Measurements from ENCODE around the gene NLGN1.

DNA sequence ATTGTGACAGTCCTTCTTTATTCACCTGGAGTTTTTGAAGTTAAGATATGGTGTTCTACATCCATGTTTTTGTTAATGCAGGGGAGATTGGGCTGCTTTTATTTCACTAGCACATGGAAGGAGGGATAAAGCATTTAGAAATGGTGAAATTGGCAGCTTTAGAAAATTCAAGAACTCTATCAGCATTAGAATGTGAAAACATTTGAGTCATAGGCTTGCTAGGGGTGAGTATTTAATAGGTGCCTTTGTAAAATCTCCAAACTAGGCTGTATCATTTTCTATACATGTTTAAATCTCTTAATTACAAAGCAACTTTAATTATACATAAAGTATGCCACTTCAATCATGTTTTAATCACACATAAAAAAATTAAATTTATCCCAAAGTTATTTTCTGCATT is 12.9 kb downstream of the NLGN1 start:
- no peak for TF ChIP-seq CEBPB (IDR thresholded peaks at IDR 0.05; ENCODE audit: low read depth)
- no peak for TF ChIP-seq EZH2 (IDR thresholded peaks at IDR 0.05)
- TF ChIP-seq, protein P1, sequence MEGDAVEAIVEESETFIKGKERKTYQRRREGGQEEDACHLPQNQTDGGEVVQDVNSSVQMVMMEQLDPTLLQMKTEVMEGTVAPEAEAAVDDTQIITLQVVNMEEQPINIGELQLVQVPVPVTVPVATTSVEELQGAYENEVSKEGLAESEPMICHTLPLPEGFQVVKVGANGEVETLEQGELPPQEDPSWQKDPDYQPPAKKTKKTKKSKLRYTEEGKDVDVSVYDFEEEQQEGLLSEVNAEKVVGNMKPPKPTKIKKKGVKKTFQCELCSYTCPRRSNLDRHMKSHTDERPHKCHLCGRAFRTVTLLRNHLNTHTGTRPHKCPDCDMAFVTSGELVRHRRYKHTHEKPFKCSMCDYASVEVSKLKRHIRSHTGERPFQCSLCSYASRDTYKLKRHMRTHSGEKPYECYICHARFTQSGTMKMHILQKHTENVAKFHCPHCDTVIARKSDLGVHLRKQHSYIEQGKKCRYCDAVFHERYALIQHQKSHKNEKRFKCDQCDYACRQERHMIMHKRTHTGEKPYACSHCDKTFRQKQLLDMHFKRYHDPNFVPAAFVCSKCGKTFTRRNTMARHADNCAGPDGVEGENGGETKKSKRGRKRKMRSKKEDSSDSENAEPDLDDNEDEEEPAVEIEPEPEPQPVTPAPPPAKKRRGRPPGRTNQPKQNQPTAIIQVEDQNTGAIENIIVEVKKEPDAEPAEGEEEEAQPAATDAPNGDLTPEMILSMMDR (IDR thresholded peaks at IDR 0.05 in 2 of 3, conservative IDR thresholded peaks at IDR 0.05 in 1 of 3; ENCODE audit: borderline replicate concordance in 1 of 3, insufficient read depth in 1 of 3, low read depth in 2 of 3, low read length in 2 of 3), result no peak
- TF ChIP-seq SP1 (IDR thresholded peaks at IDR 0.05; ENCODE audit: low read depth), result no peak
- TF ChIP-seq FOSL1 (IDR thresholded peaks at IDR 0.05; ENCODE audit: low read depth), result no peak
- TF ChIP-seq POLR2A (IDR thresholded peaks at IDR 0.05; ENCODE audit: borderline replicate concordance, extremely low read depth, insufficient read depth, insufficient read length), result no peak
- TF ChIP-seq ZNF274 (IDR thresholded peaks at IDR 0.05; ENCODE audit: low read depth, low read length), result no peak
- TF ChIP-seq YY1 (IDR thresholded peaks at IDR 0.05; ENCODE audit: extremely low read depth, insufficient replicate concordance, low read depth, low read length), result no peak
- TF ChIP-seq JUND (IDR thresholded peaks at IDR 0.05), result no peak
- TF ChIP-seq EZH2phosphoT487 (IDR thresholded peaks at IDR 0.05; ENCODE audit: borderline replicate concordance), result no peak
- TF ChIP-seq, protein P2, sequence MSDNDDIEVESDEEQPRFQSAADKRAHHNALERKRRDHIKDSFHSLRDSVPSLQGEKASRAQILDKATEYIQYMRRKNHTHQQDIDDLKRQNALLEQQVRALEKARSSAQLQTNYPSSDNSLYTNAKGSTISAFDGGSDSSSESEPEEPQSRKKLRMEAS (IDR thresholded peaks at IDR 0.05), result no peak
- TF ChIP-seq, protein P3, sequence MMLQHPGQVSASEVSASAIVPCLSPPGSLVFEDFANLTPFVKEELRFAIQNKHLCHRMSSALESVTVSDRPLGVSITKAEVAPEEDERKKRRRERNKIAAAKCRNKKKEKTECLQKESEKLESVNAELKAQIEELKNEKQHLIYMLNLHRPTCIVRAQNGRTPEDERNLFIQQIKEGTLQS (IDR thresholded peaks at IDR 0.05), result no peak
- TF ChIP-seq POLR2AphosphoS5 (IDR thresholded peaks at IDR 0.05; ENCODE audit: low read depth, low read length), result no peak
